GM23338 (cell line): ENCODE results near the gene SLC23A1. TPM values are rescaled to one million over a fixed set of nuclear protein-coding genes. Genes with fewer than 3 reads are reported as not detected.

ENCODE experiments used
- ATAC-seq: fragments of 200-7000 bp; cut with Tn5 transposase; 3 replicates; pipeline ENCODE4 v1.9.1; 2020
- DNase-seq: peaks from one replicate; pipeline ENCODE4 v3.0.0-alpha.2; 2015; ENCODE audit warnings: low spot score
- H2AFZ ChIP-seq: fragments of 200-600 bp; sonication (generic); 2 replicates; pipeline ENCODE4 v1.8.0; 2016; ENCODE audit warnings: antibody characterized with exemption, mild to moderate bottlenecking, moderate library complexity
- H3F3A ChIP-seq: fragments of 200-600 bp; sonication (generic); replicated peaks from 2 replicates; pipeline ENCODE4 v1.8.0; 2017; ENCODE audit warnings: antibody characterized with exemption, mixed run types, low read depth
- H3K27ac ChIP-seq: fragments of 200-600 bp; sonication (generic); 2 replicates; pipeline ENCODE4 v1.6.1; 2016; ENCODE audit warnings: low read depth
- H3K27me3 ChIP-seq: fragments of 200-600 bp; sonication (generic); 2 replicates; pipeline ENCODE4 v1.8.0; 2016; ENCODE audit warnings: mild to moderate bottlenecking, mixed run types, moderate library complexity; ENCODE audit not compliant: insufficient read depth
- H3K36me3 ChIP-seq: fragments of 200-600 bp; sonication (generic); 2 replicates; pipeline ENCODE4 v1.8.0; 2016; ENCODE audit warnings: mild to moderate bottlenecking; ENCODE audit not compliant: insufficient read depth
- H3K4me1 ChIP-seq: fragments of 200-600 bp; sonication (generic); 2 replicates; pipeline ENCODE4 v1.8.0; 2016; ENCODE audit warnings: mild to moderate bottlenecking, moderate library complexity; ENCODE audit not compliant: insufficient read depth
- H3K4me2 ChIP-seq: fragments of 200-600 bp; sonication (generic); 2 replicates; pipeline ENCODE4 v1.7.1; 2017; ENCODE audit warnings: mixed run types
- H3K4me3 ChIP-seq: fragments of 200-600 bp; sonication (generic); 2 replicates; pipeline ENCODE4 v1.6.1; 2016; ENCODE audit warnings: mixed run types
- H3K79me2 ChIP-seq: fragments of 200-600 bp; sonication (generic); replicated peaks from 2 replicates; pipeline ENCODE4 v1.8.0; 2017; ENCODE audit warnings: mild to moderate bottlenecking; ENCODE audit not compliant: insufficient read depth
- H3K9me2 ChIP-seq: fragments of 200-600 bp; sonication (generic); 2 replicates; pipeline ENCODE4 v1.8.0; 2017; ENCODE audit not compliant: insufficient read depth
- H4K20me1 ChIP-seq: fragments of 200-600 bp; sonication (generic); replicated peaks from 2 replicates; pipeline ENCODE4 v1.8.0; 2017; ENCODE audit warnings: mild to moderate bottlenecking; ENCODE audit not compliant: insufficient read depth
- H3K27ac Mint-ChIP-seq: 2 replicates; pipeline ENCODE4 v1.8.0; 2020; ENCODE audit warnings: inconsistent platforms, mild to moderate bottlenecking, moderate library complexity, mixed read lengths
- H3K27me3 Mint-ChIP-seq: 3 replicates; pipeline ENCODE4 v1.8.0; 2022; ENCODE audit warnings: low read depth, mild to moderate bottlenecking, moderate library complexity, mixed read lengths, inconsistent platforms; ENCODE audit not compliant: insufficient read depth, poor library complexity
- H3K36me3 Mint-ChIP-seq: 3 replicates; pipeline ENCODE4 v1.8.0; 2021; ENCODE audit warnings: low read depth, mild to moderate bottlenecking, inconsistent platforms, moderate library complexity, mixed read lengths
- H3K4me1 Mint-ChIP-seq: 3 replicates; pipeline ENCODE4 v1.8.0; 2020; ENCODE audit warnings: mild to moderate bottlenecking, inconsistent platforms, mixed read lengths
- H3K4me3 Mint-ChIP-seq: 3 replicates; pipeline ENCODE4 v1.8.0; 2021; ENCODE audit warnings: moderate library complexity, mild to moderate bottlenecking, inconsistent platforms, mixed read lengths
- H3K9me3 Mint-ChIP-seq: 3 replicates; pipeline ENCODE4 v1.8.0; 2020; ENCODE audit warnings: moderate library complexity, mild to moderate bottlenecking, inconsistent platforms, mixed read lengths
- CREB1 ChIP-seq: fragments of 250-450 bp; sonication (Bioruptor Pico); IDR thresholded peaks from 2 replicates; pipeline ENCODE4 v1.5.0; 2020; ENCODE audit warnings: low read depth, mild to moderate bottlenecking, moderate library complexity
- EZH2 ChIP-seq: fragments of 200-600 bp; sonication (generic); IDR thresholded peaks from one replicate; pipeline ENCODE4 v1.8.0; 2017; ENCODE audit warnings: antibody characterized with exemption, mild to moderate bottlenecking, low read depth; ENCODE audit not compliant: unreplicated experiment
- JUNB ChIP-seq: IDR thresholded peaks from one replicate; pipeline ENCODE4 v1.6.1; 2016; ENCODE audit warnings: antibody characterized with exemption; ENCODE audit not compliant: unreplicated experiment
- POLR2AphosphoS5 ChIP-seq: IDR thresholded peaks from 2 replicates; pipeline ENCODE4 v1.6.1; 2016; ENCODE audit warnings: antibody characterized with exemption, low read depth
- STAT1 ChIP-seq: IDR thresholded peaks from one replicate; pipeline ENCODE4 v1.6.1; 2016; ENCODE audit warnings: antibody characterized with exemption; ENCODE audit not compliant: unreplicated experiment
- ZNF114 ChIP-seq: fragments of 250-450 bp; sonication (Bioruptor Pico); IDR thresholded peaks from 2 replicates; pipeline ENCODE4 v1.5.0; 2020; ENCODE audit warnings: mild to moderate bottlenecking, moderate library complexity
- ZNF331 ChIP-seq: fragments of 250-450 bp; sonication (Bioruptor Pico); IDR thresholded peaks from 2 replicates; pipeline ENCODE4 v1.5.0; 2020; ENCODE audit warnings: low read depth, mild to moderate bottlenecking, moderate library complexity
- polyA plus RNA-seq: library from polyadenylated mRNA; unstranded; fragments of >200 nt; fragmentation: Nextera tagmentation; extraction: Ambion mirVana; gene quantifications from 2 replicates; pipeline ENCODE4 v1.2.1, GENCODE V29; 2016
- total RNA-seq: library from RNA; depleted of rRNA; stranded (reverse); fragments of >200 nt; shearing (Covaris generic); gene quantifications from 2 replicates; pipeline ENCODE4 v1.2.3, GENCODE V29; 2014
- TF ChIP-seq, protein P1 (sequence below): IDR thresholded peaks from 2 replicates; pipeline ENCODE4 v1.6.1; 2016; ENCODE audit warnings: antibody characterized with exemption
- TF ChIP-seq, protein P2 (sequence below), 2 experiments: fragments of 200-600 bp in 1 of 2; sonication (generic) in 1 of 2; conservative IDR thresholded peaks; 2 replicates each; pipeline versions ENCODE4 v1.5.1 to v1.6.1; 2016 to 2017; ENCODE audit warnings: antibody characterized with exemption in 2 of 2, low read depth in 2 of 2, mild to moderate bottlenecking in 2 of 2, moderate library complexity in 1 of 2

The SLC23A1 gene
- total and polyA plus RNA-seq, 2 experiments from 2014 or later, result 0.29 TPM; not detected in 1

DNA sequence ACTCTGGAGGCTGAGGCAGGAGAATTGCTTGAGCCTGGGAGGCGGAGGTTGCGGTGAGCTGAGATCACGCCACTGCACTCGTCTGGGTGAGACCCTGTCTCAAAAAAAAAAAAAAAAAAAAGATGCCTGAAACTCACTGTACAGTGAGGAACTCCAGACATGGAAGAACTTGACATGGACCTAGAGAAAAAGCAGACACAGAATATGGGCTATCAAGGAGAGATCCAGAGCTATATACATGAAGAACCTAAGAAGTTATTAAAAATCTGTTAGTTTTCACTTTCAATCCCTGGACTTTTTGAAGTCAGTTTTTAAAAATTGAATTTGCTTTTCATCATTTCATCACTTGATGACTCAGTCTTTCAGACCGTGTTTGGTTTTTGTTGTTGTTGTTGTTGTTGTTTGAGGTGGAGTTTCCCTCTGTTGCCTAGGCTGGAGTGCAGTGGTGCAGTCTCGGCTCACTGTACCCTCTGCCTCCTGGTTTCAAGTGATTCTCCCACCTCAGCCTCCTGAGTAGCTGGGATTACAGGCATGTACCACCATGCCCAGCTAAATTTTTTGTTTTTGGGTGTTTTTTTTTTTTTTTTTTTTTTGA is 21.2 kb downstream of the SLC23A1 start (continued):
- TF ChIP-seq, protein P1, sequence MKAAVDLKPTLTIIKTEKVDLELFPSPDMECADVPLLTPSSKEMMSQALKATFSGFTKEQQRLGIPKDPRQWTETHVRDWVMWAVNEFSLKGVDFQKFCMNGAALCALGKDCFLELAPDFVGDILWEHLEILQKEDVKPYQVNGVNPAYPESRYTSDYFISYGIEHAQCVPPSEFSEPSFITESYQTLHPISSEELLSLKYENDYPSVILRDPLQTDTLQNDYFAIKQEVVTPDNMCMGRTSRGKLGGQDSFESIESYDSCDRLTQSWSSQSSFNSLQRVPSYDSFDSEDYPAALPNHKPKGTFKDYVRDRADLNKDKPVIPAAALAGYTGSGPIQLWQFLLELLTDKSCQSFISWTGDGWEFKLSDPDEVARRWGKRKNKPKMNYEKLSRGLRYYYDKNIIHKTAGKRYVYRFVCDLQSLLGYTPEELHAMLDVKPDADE, result no peak
- TF ChIP-seq, protein P2, sequence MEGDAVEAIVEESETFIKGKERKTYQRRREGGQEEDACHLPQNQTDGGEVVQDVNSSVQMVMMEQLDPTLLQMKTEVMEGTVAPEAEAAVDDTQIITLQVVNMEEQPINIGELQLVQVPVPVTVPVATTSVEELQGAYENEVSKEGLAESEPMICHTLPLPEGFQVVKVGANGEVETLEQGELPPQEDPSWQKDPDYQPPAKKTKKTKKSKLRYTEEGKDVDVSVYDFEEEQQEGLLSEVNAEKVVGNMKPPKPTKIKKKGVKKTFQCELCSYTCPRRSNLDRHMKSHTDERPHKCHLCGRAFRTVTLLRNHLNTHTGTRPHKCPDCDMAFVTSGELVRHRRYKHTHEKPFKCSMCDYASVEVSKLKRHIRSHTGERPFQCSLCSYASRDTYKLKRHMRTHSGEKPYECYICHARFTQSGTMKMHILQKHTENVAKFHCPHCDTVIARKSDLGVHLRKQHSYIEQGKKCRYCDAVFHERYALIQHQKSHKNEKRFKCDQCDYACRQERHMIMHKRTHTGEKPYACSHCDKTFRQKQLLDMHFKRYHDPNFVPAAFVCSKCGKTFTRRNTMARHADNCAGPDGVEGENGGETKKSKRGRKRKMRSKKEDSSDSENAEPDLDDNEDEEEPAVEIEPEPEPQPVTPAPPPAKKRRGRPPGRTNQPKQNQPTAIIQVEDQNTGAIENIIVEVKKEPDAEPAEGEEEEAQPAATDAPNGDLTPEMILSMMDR (conservative IDR thresholded peaks at IDR 0.05; ENCODE audit: low read depth in 2 of 2), result no peak
- TF ChIP-seq STAT1 (no peak), JUNB (no peak), POLR2AphosphoS5 (no peak)

GRCh38 chr5:139360384-139360783 is 22.7 kb downstream of the SLC23A1 start:
- H3K27me3 Mint-ChIP-seq, result no peaks in the 10 kb centered on the region
- H3K4me3 ChIP-seq, result no peak overlapping the region
- no peak overlapping the region for H3K4me2 ChIP-seq
- TF ChIP-seq ZNF331 (CRISPR knock-in tag) (no peak), STAT1 (no peak), EZH2 (no peak), POLR2AphosphoS5 (no peak)
- TF ChIP-seq, protein P2 (conservative IDR thresholded peaks at IDR 0.05; ENCODE audit: low read depth in 2 of 2), result no peak
- H3K9me2 ChIP-seq, result no peaks in the 10 kb centered on the region
- DNase-seq (no peak), ATAC-seq (no peak)
- peaks cover 92% of the 10 kb centered on the region for H3K79me2 ChIP-seq
- no peak overlapping the region for H2AFZ ChIP-seq
- H3K9me3 Mint-ChIP-seq, result no peaks in the 10 kb centered on the region
- H3K36me3 Mint-ChIP-seq, result peaks cover 36% of the 10 kb centered on the region
- H3K27me3 ChIP-seq, result no peaks in the 10 kb centered on the region
- H4K20me1 ChIP-seq, result peaks cover 87% of the 10 kb centered on the region
- H3K4me1 ChIP-seq, result no peaks in the 10 kb centered on the region
- no peak overlapping the region for H3K27ac Mint-ChIP-seq
- H3K4me3 Mint-ChIP-seq, result no peak overlapping the region
- peaks cover 18% of the 10 kb centered on the region for H3K36me3 ChIP-seq
- no peaks in the 10 kb centered on the region for H3K4me1 Mint-ChIP-seq
- 0 out of 2 replicates have a peak, but pooled peaks cover 10% of the 10 kb centered on the region for H3F3A ChIP-seq
- H3K27ac ChIP-seq, result no peak overlapping the region

DNA sequence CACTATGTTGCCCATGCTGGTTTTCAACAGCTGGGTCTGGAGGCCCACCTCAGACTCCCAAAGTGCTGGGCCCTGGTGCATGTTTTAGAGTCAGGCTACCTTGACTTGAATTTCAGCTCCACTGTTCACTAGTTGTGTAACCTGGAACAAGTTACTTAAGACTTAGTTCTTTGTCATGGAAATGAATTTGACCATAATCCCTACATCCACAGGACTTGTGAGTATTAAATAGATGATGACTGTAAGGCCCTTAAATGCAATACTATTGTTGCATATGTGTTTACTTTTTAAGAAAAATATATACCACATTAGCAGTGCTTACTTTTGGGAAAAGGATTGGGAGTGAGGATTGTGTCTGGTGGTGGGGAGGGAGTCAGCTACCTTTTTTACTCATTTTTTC is 25.0 kb downstream of the SLC23A1 start:
- Histone ChIP-seq H4K20me1 (peaks cover 96% of the 10 kb centered on the region), H3K27me3 (no peaks in the 10 kb centered on the region), H3K79me2 (peaks cover 100% of the 10 kb centered on the region), H2AFZ (no peak overlapping the region), H3K27ac (no peak overlapping the region), H3K4me1 (no peaks in the 10 kb centered on the region), H3K36me3 (no peaks in the 10 kb centered on the region; the same call in 1 of the 2 replicates), H3F3A (0 out of 2 replicates have a peak, but pooled peaks cover 7% of the 10 kb centered on the region), H3K9me2 (no peaks in the 10 kb centered on the region), H3K4me3 (no peak overlapping the region), H3K4me2 (no peak overlapping the region)
- no peaks in the 10 kb centered on the region for H3K4me1 Mint-ChIP-seq
- H3K4me3 Mint-ChIP-seq, result no peak overlapping the region
- no peaks in the 10 kb centered on the region for H3K27me3 Mint-ChIP-seq
- H3K9me3 Mint-ChIP-seq, result no peaks in the 10 kb centered on the region
- no peak for ATAC-seq
- H3K27ac Mint-ChIP-seq, result no peak overlapping the region
- DNase-seq, result no peak
- H3K36me3 Mint-ChIP-seq, result peaks cover 24% of the 10 kb centered on the region; the same call in 2 of the 3 replicates
- TF ChIP-seq, protein P1, result no peak
- TF ChIP-seq POLR2AphosphoS5, result no peak
- no peak for TF ChIP-seq ZNF331 (CRISPR knock-in tag)
- no peak for TF ChIP-seq ZNF114 (CRISPR knock-in tag)
- no peak for TF ChIP-seq EZH2
- TF ChIP-seq, protein P2 (conservative IDR thresholded peaks at IDR 0.05; ENCODE audit: low read depth in 2 of 2), result no peak
- TF ChIP-seq CREB1 (CRISPR knock-in tag), result no peak
- no peak for TF ChIP-seq JUNB
